Chondrocyte (in vitro differentiated cells): Measurements from ENCODE around the gene DSCAM. TPM values are rescaled to one million over a fixed set of nuclear protein-coding genes. Genes with fewer than 3 reads are reported as not detected.

Experiments used
- DNase-seq: peaks from one replicate; pipeline ENCODE4 v3.0.0; 2021; ENCODE audit warnings: mixed read lengths, low spot score
- H3K27ac Mint-ChIP-seq: one replicate; pipeline ENCODE4 v1.8.0; 2021; ENCODE audit warnings: mild to moderate bottlenecking, moderate library complexity, mixed read lengths; ENCODE audit not compliant: unreplicated experiment
- H3K27me3 Mint-ChIP-seq: 2 replicates; pipeline ENCODE4 v1.8.0; 2021; ENCODE audit warnings: low read depth, mixed read lengths
- H3K36me3 Mint-ChIP-seq: 2 replicates; pipeline ENCODE4 v1.8.0; 2021; ENCODE audit warnings: low read depth, mixed read lengths
- H3K4me1 Mint-ChIP-seq: 2 replicates; pipeline ENCODE4 v1.8.0; 2021; ENCODE audit warnings: low read depth, mild to moderate bottlenecking, mixed read lengths
- H3K4me3 Mint-ChIP-seq: one replicate; pipeline ENCODE4 v1.8.0; 2021; ENCODE audit warnings: mild to moderate bottlenecking, moderate library complexity, mixed read lengths; ENCODE audit not compliant: unreplicated experiment
- H3K9me3 Mint-ChIP-seq: 2 replicates; pipeline ENCODE4 v1.8.0; 2021; ENCODE audit warnings: low read depth, mixed read lengths
- total RNA-seq: library from RNA; stranded (reverse); gene quantifications from 3 replicates; pipeline ENCODE4 v1.2.1, GENCODE V29; 2021
- TF ChIP-seq, protein P1 (sequence below): fragments of 200-600 bp; sonication (generic); IDR thresholded peaks from 2 replicates; pipeline ENCODE4 v1.5.0; 2021; ENCODE audit warnings: antibody characterized with exemption, mild to moderate bottlenecking, moderate library complexity

The DSCAM gene
- total RNA-seq, 1 donor from 2014 or later, result not detected

DNA sequence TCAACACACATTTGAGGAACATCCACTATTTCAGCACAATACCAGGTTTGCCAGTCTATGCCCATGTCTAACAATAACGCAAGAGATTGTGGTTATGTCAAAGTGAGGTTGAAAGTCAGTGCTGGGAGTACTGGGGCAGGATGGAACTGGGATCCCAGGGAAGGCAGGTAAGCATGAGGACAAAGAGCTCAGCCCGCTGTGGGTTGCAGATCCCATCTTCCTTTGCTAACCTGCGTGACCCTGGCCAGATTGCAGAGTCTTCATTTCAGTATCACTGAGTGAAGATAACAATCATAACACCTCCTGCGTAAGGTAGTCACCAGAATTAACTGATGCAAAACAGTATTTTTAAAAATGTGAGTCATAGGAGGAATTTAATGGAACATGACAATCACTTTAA, 729.7 kb downstream of the DSCAM start:
- no peaks in the 10 kb centered on the region for H3K36me3 Mint-ChIP-seq
- peaks cover 6% of the 10 kb centered on the region for H3K9me3 Mint-ChIP-seq
- peaks cover 4% of the 10 kb centered on the region for H3K4me1 Mint-ChIP-seq
- DNase-seq, result no peak
- no peak overlapping the region for H3K4me3 Mint-ChIP-seq
- H3K27me3 Mint-ChIP-seq, result peaks cover 2% of the 10 kb centered on the region
- no peak overlapping the region for H3K27ac Mint-ChIP-seq
- TF ChIP-seq, protein P1, sequence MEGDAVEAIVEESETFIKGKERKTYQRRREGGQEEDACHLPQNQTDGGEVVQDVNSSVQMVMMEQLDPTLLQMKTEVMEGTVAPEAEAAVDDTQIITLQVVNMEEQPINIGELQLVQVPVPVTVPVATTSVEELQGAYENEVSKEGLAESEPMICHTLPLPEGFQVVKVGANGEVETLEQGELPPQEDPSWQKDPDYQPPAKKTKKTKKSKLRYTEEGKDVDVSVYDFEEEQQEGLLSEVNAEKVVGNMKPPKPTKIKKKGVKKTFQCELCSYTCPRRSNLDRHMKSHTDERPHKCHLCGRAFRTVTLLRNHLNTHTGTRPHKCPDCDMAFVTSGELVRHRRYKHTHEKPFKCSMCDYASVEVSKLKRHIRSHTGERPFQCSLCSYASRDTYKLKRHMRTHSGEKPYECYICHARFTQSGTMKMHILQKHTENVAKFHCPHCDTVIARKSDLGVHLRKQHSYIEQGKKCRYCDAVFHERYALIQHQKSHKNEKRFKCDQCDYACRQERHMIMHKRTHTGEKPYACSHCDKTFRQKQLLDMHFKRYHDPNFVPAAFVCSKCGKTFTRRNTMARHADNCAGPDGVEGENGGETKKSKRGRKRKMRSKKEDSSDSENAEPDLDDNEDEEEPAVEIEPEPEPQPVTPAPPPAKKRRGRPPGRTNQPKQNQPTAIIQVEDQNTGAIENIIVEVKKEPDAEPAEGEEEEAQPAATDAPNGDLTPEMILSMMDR, result no peak

DNA sequence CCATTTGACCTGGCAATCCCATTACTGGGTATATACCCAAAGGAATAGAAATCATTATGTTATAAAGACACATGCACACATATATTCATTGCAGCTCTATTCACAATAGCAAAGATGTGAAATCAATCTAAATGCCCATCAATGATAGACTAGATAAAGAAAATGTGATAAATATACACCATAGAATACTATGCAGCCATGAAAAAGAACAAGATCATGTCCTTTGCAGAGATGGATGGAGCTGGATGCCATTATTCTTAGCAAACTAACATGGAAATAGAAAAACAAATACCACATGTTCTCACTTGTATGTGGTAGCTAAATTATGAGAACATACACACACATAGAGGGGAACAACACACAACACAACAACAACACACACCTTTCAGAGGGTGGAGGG, 731.2 kb downstream of the DSCAM start:
- Mint-ChIP-seq H3K4me1 (peaks cover 2% of the 10 kb centered on the region), H3K9me3 (peaks cover 8% of the 10 kb centered on the region), H3K27ac (no peak overlapping the region), H3K27me3 (peaks cover 2% of the 10 kb centered on the region), H3K36me3 (no peaks in the 10 kb centered on the region), H3K4me3 (no peak overlapping the region)
- TF ChIP-seq, protein P1, result no peak
- DNase-seq, result no peak

DNA sequence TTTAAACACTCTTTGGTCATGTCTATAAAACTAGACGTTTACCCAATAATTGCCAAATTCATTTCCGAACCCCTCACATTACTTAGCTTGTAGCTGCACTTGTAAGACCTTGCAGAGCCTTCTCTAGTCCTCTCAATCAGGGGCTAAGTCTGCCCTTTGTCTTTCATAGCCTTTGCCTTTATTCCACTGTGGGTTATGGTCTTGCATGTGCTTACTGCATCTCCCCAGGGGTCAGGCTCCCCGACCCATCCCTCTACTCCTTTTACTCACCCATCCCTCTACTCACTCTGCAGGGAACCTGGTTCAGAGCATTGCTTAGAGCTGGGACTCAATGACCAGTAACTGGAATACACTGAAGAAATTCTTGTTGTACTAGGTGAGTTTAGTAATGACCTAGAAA, 744.3 kb downstream of the DSCAM start:
- Mint-ChIP-seq H3K4me1 (no peaks in the 10 kb centered on the region), H3K36me3 (no peaks in the 10 kb centered on the region), H3K4me3 (no peak overlapping the region), H3K27ac (no peak overlapping the region), H3K9me3 (peaks cover 29% of the 10 kb centered on the region), H3K27me3 (no peaks in the 10 kb centered on the region)
- TF ChIP-seq, protein P1, result no peak
- DNase-seq, result no peak

DNA sequence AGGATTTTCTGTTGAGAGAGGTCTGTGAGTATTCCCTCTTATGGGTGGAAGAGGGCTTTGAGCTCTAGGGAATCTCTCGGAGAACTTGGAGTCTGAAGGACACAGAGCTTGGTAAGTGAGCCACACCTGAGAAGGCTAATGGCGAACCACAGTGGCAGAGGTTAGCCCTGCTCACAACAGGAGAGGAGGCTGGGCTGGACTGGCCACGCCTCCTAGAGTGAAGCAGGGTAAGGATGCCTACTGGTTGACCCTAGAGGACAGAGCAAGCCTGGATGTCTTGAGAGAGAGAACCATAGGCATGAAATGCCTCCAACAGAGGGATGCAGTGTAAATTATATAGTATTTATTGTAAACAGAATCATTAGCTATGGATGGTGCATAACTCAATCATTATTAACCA, 747.1 kb downstream of the DSCAM start:
- H3K36me3 Mint-ChIP-seq, result no peaks in the 10 kb centered on the region
- no peak overlapping the region for H3K27ac Mint-ChIP-seq
- no peak for DNase-seq

DNA sequence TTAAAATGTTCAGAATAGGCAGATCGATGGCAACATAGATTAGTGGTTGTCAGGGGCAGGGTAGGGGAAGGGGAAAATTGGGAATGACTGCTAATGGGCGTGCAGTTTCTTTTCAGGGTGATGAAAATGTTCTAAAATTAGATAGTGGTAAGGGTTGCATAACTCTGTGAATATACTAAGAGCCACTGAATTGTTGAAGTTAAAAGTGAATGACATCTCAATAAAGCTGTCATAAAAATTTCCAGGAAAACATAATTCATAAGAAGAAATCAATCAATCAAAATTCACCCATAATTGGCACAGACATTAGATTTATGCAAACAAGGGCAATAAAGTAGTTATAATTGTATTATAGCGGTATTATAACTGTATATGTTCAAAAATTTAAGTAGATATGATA, 751.5 kb downstream of the DSCAM start:
- Mint-ChIP-seq H3K36me3 (no peaks in the 10 kb centered on the region), H3K9me3 (peaks cover 23% of the 10 kb centered on the region)

More for the DNA sequence above, 747.1 kb downstream of the DSCAM start:
- TF ChIP-seq, protein P1, result no peak
- Mint-ChIP-seq H3K4me3 (no peak overlapping the region), H3K4me1 (no peaks in the 10 kb centered on the region), H3K27me3 (no peaks in the 10 kb centered on the region), H3K9me3 (peaks cover 19% of the 10 kb centered on the region)

More for the DNA sequence above, 751.5 kb downstream of the DSCAM start:
- no peak for DNase-seq
- Mint-ChIP-seq H3K27me3 (no peaks in the 10 kb centered on the region), H3K4me1 (no peaks in the 10 kb centered on the region), H3K4me3 (no peak overlapping the region), H3K27ac (no peak overlapping the region)
- TF ChIP-seq, protein P1, result no peak
